Sigmoid colon (tissue), 7 donors: Measurements from ENCODE around the gene MYBPC3. TPM values are rescaled to one million over a fixed set of nuclear protein-coding genes. Genes with fewer than 3 reads are reported as not detected.

Experiments
- DNase-seq: peaks from one replicate; pipeline ENCODE4 v3.0.0-alpha.2; 2019
- H3K27ac ChIP-seq, 4 donors: fragments of 200-600 bp; sonication (generic); one replicate each; pipeline ENCODE4 v1.5.1; 2016 to 2019; ENCODE audit warnings: mild to moderate bottlenecking in 1 of 4
- H3K27me3 ChIP-seq, 3 donors: fragments of 200-600 bp; sonication (generic); one replicate each; pipeline ENCODE4 v1.5.1; 2019; ENCODE audit warnings: mild to moderate bottlenecking in 1 of 3
- H3K36me3 ChIP-seq, 4 donors: fragments of 200-600 bp; sonication (generic); one replicate each; pipeline ENCODE4 v1.5.1; 2016 to 2019
- H3K4me1 ChIP-seq, 4 donors: fragments of 200-600 bp; sonication (generic); one replicate each; pipeline ENCODE4 v1.5.1; 2017 to 2019
- H3K4me3 ChIP-seq, 4 donors: fragments of 200-600 bp; sonication (generic); one replicate each; pipeline ENCODE4 v1.5.1; 2017 to 2019; ENCODE audit warnings: mild to moderate bottlenecking in 2 of 4, moderate library complexity in 1 of 4
- H3K9me3 ChIP-seq, 4 donors: fragments of 200-600 bp in 3 of 4; sonication (generic) in 3 of 4; one replicate each; pipeline versions ENCODE4 v1.5.1 to v1.6.1; 2013 to 2019
- EP300 ChIP-seq, 4 donors: sonication (generic); formaldehyde crosslinking; IDR thresholded peaks; one replicate each; pipeline ENCODE4 v1.6.1; 2017; ENCODE audit warnings: antibody characterized with exemption in 4 of 4
- POLR2A ChIP-seq, 2 donors: fragments of 450-650 bp; IDR thresholded peaks; one replicate each; pipeline ENCODE4 v1.6.1; 2016; ENCODE audit warnings: antibody characterized with exemption in 2 of 2, mild to moderate bottlenecking in 2 of 2, moderate library complexity in 2 of 2
- POLR2AphosphoS5 ChIP-seq, 4 donors: sonication (generic); formaldehyde crosslinking; IDR thresholded peaks; one replicate each; pipeline ENCODE4 v1.6.1; 2017; ENCODE audit warnings: antibody characterized with exemption in 4 of 4
- WGBS, 2 donors: extraction: QIAGEN DNeasy Blood & Tissue Kit; methylation state at CpG; one replicate each; pipeline ENCODE4 v1.1.7; 2013; 5-methylcytosine and 5-hydroxymethylcytosine counted together
- intact Hi-C: fragments of 100-400 bp; cut with DNase I; formaldehyde crosslinking; loops from one replicate; pipeline ENCODE4 v1.15.1; 2023
- polyA plus RNA-seq, 3 donors: library from polyadenylated mRNA; stranded (reverse); fragments of 200-250 nt; gene quantifications; one replicate each; pipeline ENCODE4 v1.2.3, GENCODE V29; 2013
- total RNA-seq, 4 donors: library from RNA; depleted of rRNA; stranded (reverse); fragments of >200 nt; gene quantifications; one replicate each; pipeline ENCODE4 v1.1.0, GENCODE V29; 2016
- TF ChIP-seq, protein P1 (sequence below), 4 experiments: fragments of 450-650 bp in 3 of 4; fragments of 200-600 bp in 1 of 4; IDR thresholded peaks; one replicate each; pipeline ENCODE4 v1.5.1; 2016 to 2019; ENCODE audit warnings: antibody characterized with exemption in 4 of 4, mild to moderate bottlenecking in 3 of 4, moderate library complexity in 2 of 4
- donor health status: healthy with polysubstance abuse.
- donor health status: Bipolar disorder and iron deficiency.
- donor health status: healthy.

Gene MYBPC3
- total and polyA plus RNA-seq, 7 donors, result 0.29 to 1.4 (median 0.60) TPM; not detected in 4

DNA sequence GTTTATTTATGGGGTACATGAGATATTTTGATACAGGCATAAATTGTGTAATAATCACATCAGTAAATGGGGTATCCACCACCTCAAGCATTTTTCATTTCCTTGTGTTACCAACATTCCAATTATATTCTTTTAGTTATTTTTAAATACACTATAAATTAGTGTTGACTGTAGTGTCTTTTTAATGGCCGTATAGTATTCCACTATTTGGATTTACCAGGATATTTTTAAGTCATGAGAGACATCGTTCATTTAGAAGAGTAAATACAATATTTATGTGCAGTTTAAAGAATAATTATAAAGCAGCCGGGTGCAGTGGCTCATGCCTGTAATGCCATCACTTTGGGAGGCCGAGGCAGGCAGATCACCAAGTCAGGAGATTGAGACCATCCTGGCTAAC is 32.0 kb upstream of the MYBPC3 start:
- no peak for DNase-seq
- H3K27me3 ChIP-seq, result no peaks in the 10 kb centered on the region
- H3K36me3 ChIP-seq, result no peaks in the 10 kb centered on the region
- H3K27ac ChIP-seq, result no peak overlapping the region
- H3K4me3 ChIP-seq, result no peak overlapping the region
- intact Hi-C loops, result no loop called here
- no peaks in the 10 kb centered on the region for H3K9me3 ChIP-seq
- no peaks in the 10 kb centered on the region for H3K4me1 ChIP-seq
- TF ChIP-seq POLR2A (IDR thresholded peaks at IDR 0.05), result no peak
- TF ChIP-seq POLR2AphosphoS5 (IDR thresholded peaks at IDR 0.05), result no peak
- TF ChIP-seq EP300 (IDR thresholded peaks at IDR 0.05), result no peak
- TF ChIP-seq, protein P1, sequence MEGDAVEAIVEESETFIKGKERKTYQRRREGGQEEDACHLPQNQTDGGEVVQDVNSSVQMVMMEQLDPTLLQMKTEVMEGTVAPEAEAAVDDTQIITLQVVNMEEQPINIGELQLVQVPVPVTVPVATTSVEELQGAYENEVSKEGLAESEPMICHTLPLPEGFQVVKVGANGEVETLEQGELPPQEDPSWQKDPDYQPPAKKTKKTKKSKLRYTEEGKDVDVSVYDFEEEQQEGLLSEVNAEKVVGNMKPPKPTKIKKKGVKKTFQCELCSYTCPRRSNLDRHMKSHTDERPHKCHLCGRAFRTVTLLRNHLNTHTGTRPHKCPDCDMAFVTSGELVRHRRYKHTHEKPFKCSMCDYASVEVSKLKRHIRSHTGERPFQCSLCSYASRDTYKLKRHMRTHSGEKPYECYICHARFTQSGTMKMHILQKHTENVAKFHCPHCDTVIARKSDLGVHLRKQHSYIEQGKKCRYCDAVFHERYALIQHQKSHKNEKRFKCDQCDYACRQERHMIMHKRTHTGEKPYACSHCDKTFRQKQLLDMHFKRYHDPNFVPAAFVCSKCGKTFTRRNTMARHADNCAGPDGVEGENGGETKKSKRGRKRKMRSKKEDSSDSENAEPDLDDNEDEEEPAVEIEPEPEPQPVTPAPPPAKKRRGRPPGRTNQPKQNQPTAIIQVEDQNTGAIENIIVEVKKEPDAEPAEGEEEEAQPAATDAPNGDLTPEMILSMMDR (IDR thresholded peaks at IDR 0.05), result no peak
- WGBS, 2 donors, result 94% methylated on average over 4 of the region's 4 CpGs

DNA sequence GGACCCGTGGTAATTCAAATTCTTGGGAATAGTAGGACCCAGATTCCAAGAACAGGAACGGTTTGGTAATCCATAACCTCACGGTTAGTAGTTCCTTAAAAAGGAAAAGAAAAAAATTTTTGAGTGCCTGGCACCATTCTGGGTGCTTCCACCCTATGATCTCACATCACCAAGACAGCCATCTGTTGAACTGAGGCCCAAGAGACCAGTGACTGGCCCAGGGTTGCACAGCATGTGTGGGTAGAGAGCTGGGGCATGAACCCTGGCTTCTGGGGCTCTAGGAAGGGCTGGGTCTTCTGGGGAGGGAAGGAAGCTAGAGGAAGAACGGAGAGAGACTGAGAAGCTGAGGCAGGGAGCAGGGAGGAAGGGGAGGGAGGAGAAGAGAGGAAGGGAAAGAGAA is 30.6 kb upstream of the MYBPC3 start:
- intact Hi-C loops, result no loop called here
- no peak for DNase-seq
- TF ChIP-seq EP300 (IDR thresholded peaks at IDR 0.05) (no peak), POLR2A (IDR thresholded peaks at IDR 0.05) (no peak), POLR2AphosphoS5 (IDR thresholded peaks at IDR 0.05) (no peak)
- TF ChIP-seq, protein P1 (IDR thresholded peaks at IDR 0.05), result no peak
- Histone ChIP-seq H3K4me1 (no peaks in the 10 kb centered on the region), H3K27ac (no peak overlapping the region), H3K9me3 (no peaks in the 10 kb centered on the region), H3K27me3 (no peaks in the 10 kb centered on the region), H3K4me3 (no peak overlapping the region), H3K36me3 (no peaks in the 10 kb centered on the region)
- 73 to 83% methylated on average over 4 of the region's 4 CpGs for WGBS, 2 donors

DNA sequence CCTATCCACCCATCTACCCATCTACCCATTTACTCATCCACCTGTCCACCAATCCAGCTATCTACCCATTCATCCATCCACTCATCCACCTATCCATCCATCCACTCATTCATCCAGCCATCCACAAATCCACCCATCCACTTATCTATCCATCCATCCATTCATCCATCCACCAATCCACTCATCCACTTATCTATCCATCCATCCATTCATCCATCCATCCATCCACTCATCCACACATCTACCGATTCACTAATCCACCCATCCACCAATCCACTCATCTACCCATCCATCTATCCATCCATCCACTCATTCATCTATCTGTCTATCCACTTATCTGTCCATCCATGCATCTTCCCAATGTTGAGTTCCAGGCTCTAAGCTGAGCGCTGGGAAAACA is 27.6 kb upstream of the MYBPC3 start:
- Histone ChIP-seq H3K36me3 (no peaks in the 10 kb centered on the region), H3K4me3 (no peak overlapping the region), H3K27me3 (no peaks in the 10 kb centered on the region), H3K9me3 (no peaks in the 10 kb centered on the region), H3K27ac (no peak overlapping the region), H3K4me1 (no peaks in the 10 kb centered on the region)
- DNase-seq, result no peak
- intact Hi-C loops, result no loop called here
- WGBS, 2 donors, result 96 to 99% methylated on average over 2 of the region's 2 CpGs
- no peak for TF ChIP-seq POLR2A (IDR thresholded peaks at IDR 0.05)
- TF ChIP-seq, protein P1 (IDR thresholded peaks at IDR 0.05), result no peak
- no peak for TF ChIP-seq EP300 (IDR thresholded peaks at IDR 0.05)
- TF ChIP-seq POLR2AphosphoS5 (IDR thresholded peaks at IDR 0.05), result no peak

DNA sequence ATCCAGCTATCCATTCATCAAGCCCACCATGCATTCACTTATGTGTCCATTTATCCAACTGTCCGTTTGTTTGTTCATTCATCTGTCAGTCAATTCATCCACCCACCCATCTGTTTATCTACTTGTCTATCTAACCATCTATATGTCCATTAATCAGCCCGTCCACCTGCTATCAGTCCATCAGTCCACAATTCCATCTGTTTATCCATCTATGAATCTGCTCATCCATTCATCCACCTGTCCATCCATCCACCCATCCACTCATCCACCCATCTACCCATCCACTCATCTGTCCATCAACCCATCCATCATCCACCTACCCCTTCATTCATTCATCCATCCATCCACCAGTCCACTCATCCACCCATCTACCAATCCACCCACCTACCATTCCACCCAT is 26.8 kb upstream of the MYBPC3 start:
- H3K9me3 ChIP-seq, result no peaks in the 10 kb centered on the region
- intact Hi-C loops, result no loop called here
- H3K4me1 ChIP-seq, result peaks cover 0 to 2% (median 0%) of the 10 kb centered on the region in 4 donors
- no peaks in the 10 kb centered on the region for H3K36me3 ChIP-seq
- H3K27ac ChIP-seq, result no peak overlapping the region
- H3K4me3 ChIP-seq, result no peak overlapping the region
- H3K27me3 ChIP-seq, result no peaks in the 10 kb centered on the region
- TF ChIP-seq POLR2A (IDR thresholded peaks at IDR 0.05) (no peak), POLR2AphosphoS5 (IDR thresholded peaks at IDR 0.05) (no peak), EP300 (IDR thresholded peaks at IDR 0.05) (no peak)
- TF ChIP-seq, protein P1 (IDR thresholded peaks at IDR 0.05), result no peak
- WGBS, 2 donors, result 89 to 90% methylated on average over 2 of the region's 2 CpGs
- DNase-seq, result no peak

DNA sequence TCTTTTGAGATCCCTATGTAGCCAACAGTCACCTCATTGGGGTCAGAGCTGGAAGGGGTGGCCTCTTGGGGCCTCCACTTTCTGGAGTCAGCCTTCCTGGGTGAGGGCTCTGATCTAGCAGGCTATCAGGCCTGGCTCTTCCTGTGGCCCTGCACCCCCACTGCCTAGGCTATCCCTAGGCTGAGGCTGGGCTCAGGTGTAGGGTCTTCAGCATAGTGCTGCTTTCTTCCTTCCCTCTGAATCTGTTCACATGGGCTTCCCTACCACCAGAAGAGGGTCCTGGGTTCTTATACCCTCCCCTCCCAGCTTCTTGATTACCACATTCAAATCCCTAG is 26.3 kb upstream of the MYBPC3 start:
- Histone ChIP-seq H3K27ac (peak overlapping the region in 3 of 4 donors; percentile 25 to 67 (median 42)), H3K9me3 (no peaks in the 10 kb centered on the region), H3K27me3 (no peaks in the 10 kb centered on the region), H3K4me1 (peaks cover 0 to 6% (median 0%) of the 10 kb centered on the region in 4 donors), H3K36me3 (no peaks in the 10 kb centered on the region), H3K4me3 (no peak overlapping the region)
- TF ChIP-seq POLR2AphosphoS5 (IDR thresholded peaks at IDR 0.05), result no peak
- TF ChIP-seq EP300 (IDR thresholded peaks at IDR 0.05), result no peak
- no peak for TF ChIP-seq POLR2A (IDR thresholded peaks at IDR 0.05)
- TF ChIP-seq, protein P1 (IDR thresholded peaks at IDR 0.05), result no peak
- no peak for DNase-seq
- intact Hi-C loops, result no loop called here
